ENCODE data around the gene HIP1R. TPM values are rescaled to one million over a fixed set of nuclear protein-coding genes. Genes with fewer than 3 reads are reported as not detected.
A peak's percentile ranks its signal among the peaks of the same experiment; 100 is the strongest.

The HIP1R gene
- total RNA-seq, 1 donor from 2014 or later = 22.2 TPM

GRCh38 chr12:122830517-122831214 is 4.6 kb upstream of the HIP1R start:
- no peaks in the 10 kb centered on the region for H3K9me3 ChIP-seq (ENCODE audit: insufficient read depth, low read depth, low read length)
- H3K27me3 ChIP-seq (ENCODE audit: insufficient read depth, low read length) = peaks cover 3% of the 10 kb centered on the region
- H3K4me3 ChIP-seq (ENCODE audit: insufficient read depth, low read depth, low read length) = no peak overlapping the region
- TF ChIP-seq CTCF (IDR thresholded peaks at IDR 0.05; ENCODE audit: insufficient read depth, low read depth, low read length) (no peak), EZH2 (IDR thresholded peaks at IDR 0.05; ENCODE audit: insufficient read depth, low read length) (no peak)
- FAIRE-seq (no peak), DNase-seq (ENCODE audit: low read depth) (peak; percentile 73)
- no peaks in the 10 kb centered on the region for H3K9me3 Mint-ChIP-seq (ENCODE audit: unreplicated experiment)
- H3K4me1 ChIP-seq (ENCODE audit: insufficient read depth, low read length) = no peaks in the 10 kb centered on the region
- H4K20me1 ChIP-seq (ENCODE audit: insufficient read depth, low read length) = no peaks in the 10 kb centered on the region
- H3K27ac ChIP-seq (ENCODE audit: low read depth, low read length) = no peak overlapping the region
- H3K36me3 ChIP-seq (ENCODE audit: insufficient read depth, low read length) = no peaks in the 10 kb centered on the region
- no peaks in the 10 kb centered on the region for H3K36me3 Mint-ChIP-seq (ENCODE audit: low read depth, unreplicated experiment)
- H3K4me3 Mint-ChIP-seq (ENCODE audit: unreplicated experiment) = no peak overlapping the region
- no peak overlapping the region for H3K4me2 ChIP-seq (ENCODE audit: low read length)
- no peak overlapping the region for H3K27ac Mint-ChIP-seq (ENCODE audit: unreplicated experiment)
- no peak overlapping the region for H3K9ac ChIP-seq (ENCODE audit: low read length)
- H2AFZ ChIP-seq (ENCODE audit: low read depth, low read length) = no peak overlapping the region
- H3K27me3 Mint-ChIP-seq (ENCODE audit: low read depth, unreplicated experiment) = peaks cover 3% of the 10 kb centered on the region
- H3K4me1 Mint-ChIP-seq (ENCODE audit: low read depth, unreplicated experiment) = peaks cover 3% of the 10 kb centered on the region
- no peaks in the 10 kb centered on the region for H3K79me2 ChIP-seq (ENCODE audit: insufficient read depth, low read length)

GRCh38 chr12:122834104-122834920 is 945 bp upstream of the HIP1R start:
- peaks cover 1% of the 10 kb centered on the region for H3K36me3 Mint-ChIP-seq (ENCODE audit: low read depth, unreplicated experiment)
- Histone ChIP-seq H3K27ac (ENCODE audit: low read depth, low read length) (no peak overlapping the region), H2AFZ (ENCODE audit: low read depth, low read length) (peak overlapping the region; percentile 81)

More at GRCh38 chr12:122834104-122834920, 945 bp upstream of the HIP1R start:
- no peaks in the 10 kb centered on the region for H3K9me3 Mint-ChIP-seq (ENCODE audit: unreplicated experiment)
- Histone ChIP-seq H3K9me3 (ENCODE audit: insufficient read depth, low read depth, low read length) (no peaks in the 10 kb centered on the region), H3K9ac (ENCODE audit: low read length) (peak overlapping the region; percentile 54), H4K20me1 (ENCODE audit: insufficient read depth, low read length) (no peaks in the 10 kb centered on the region), H3K36me3 (ENCODE audit: insufficient read depth, low read length) (no peaks in the 10 kb centered on the region), H3K79me2 (ENCODE audit: insufficient read depth, low read length) (peaks cover 8% of the 10 kb centered on the region), H3K27me3 (ENCODE audit: insufficient read depth, low read length) (no peaks in the 10 kb centered on the region), H3K4me3 (ENCODE audit: insufficient read depth, low read depth, low read length) (peak overlapping the region; percentile 52), H3K4me2 (ENCODE audit: low read length) (peak overlapping the region; percentile 92), H3K4me1 (ENCODE audit: insufficient read depth, low read length) (peaks cover 4% of the 10 kb centered on the region)
- no peak for DNase-seq (ENCODE audit: low read depth)
- no peaks in the 10 kb centered on the region for H3K27me3 Mint-ChIP-seq (ENCODE audit: low read depth, unreplicated experiment)
- TF ChIP-seq EZH2 (IDR thresholded peaks at IDR 0.05; ENCODE audit: insufficient read depth, low read length) (no peak), CTCF (IDR thresholded peaks at IDR 0.05; ENCODE audit: insufficient read depth, low read depth, low read length) (no peak)
- no peak for FAIRE-seq
- peak overlapping the region; percentile 89 for H3K4me3 Mint-ChIP-seq (ENCODE audit: unreplicated experiment)
- peak overlapping the region; percentile 81 for H3K27ac Mint-ChIP-seq (ENCODE audit: unreplicated experiment)
- peaks cover 10% of the 10 kb centered on the region for H3K4me1 Mint-ChIP-seq (ENCODE audit: low read depth, unreplicated experiment)

Data from astrocyte (in vitro differentiated cells and primary cell).